Subcutaneous adipose tissue (tissue), 4 donors: ENCODE results near the gene UBA3. TPM values are rescaled to one million over a fixed set of nuclear protein-coding genes. Genes with fewer than 3 reads are reported as not detected.

Source experiments
- small RNA-seq: library from RNA; depleted of rRNA; stranded (forward); fragments of <200 nt; gene quantifications from one replicate; pipeline ENCODE3, GENCODE V24; 2016
- total RNA-seq, 4 donors: library from RNA; depleted of rRNA; stranded (reverse); fragments of >200 nt; gene quantifications; one replicate each; pipeline ENCODE4 v1.1.0, GENCODE V29; 2016
- TF ChIP-seq, protein P1 (sequence below): fragments of 450-650 bp; IDR thresholded peaks from one replicate; pipeline ENCODE4 v1.5.1; 2016; ENCODE audit warnings: low read depth, mild to moderate bottlenecking, control low read depth, antibody characterized with exemption, moderate library complexity

UBA3 gene
- total RNA-seq, 4 donors from 2014 or later = 51.8 to 97.5 (median 53.1) TPM

DNA sequence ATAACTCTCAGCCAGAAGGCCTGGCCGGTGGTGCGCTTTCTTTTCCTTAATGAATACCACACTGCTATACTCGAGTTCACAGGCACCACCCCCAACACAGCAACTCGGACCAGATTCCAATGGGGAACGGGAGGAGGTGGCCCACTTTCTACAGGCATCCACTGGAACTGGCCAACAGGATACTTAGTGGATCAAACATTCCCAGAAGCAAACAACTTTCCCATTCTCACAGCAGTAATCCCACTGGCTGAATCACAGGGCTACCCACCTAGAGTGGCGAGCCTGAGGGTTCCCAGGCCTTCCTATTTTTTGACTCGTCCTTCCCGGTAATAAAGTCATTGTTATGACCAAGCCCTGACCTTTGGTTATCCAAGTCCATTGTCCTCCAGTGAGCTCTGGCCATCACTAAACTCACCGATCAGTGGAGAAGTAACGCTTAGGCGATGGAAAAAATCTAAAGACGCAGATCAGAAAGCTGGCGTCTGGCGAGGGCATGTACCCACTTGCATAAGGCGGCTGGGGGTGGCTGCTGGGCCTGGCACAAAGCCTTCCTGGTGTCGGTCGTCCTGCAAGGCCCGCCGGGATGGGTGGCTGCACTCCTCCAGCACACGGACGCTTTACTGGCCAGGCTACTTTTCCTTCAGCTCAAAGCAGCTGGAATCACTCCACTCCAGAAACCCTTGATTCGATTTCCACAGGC is 67.9 kb downstream of the UBA3 start:
- TF ChIP-seq, protein P1, sequence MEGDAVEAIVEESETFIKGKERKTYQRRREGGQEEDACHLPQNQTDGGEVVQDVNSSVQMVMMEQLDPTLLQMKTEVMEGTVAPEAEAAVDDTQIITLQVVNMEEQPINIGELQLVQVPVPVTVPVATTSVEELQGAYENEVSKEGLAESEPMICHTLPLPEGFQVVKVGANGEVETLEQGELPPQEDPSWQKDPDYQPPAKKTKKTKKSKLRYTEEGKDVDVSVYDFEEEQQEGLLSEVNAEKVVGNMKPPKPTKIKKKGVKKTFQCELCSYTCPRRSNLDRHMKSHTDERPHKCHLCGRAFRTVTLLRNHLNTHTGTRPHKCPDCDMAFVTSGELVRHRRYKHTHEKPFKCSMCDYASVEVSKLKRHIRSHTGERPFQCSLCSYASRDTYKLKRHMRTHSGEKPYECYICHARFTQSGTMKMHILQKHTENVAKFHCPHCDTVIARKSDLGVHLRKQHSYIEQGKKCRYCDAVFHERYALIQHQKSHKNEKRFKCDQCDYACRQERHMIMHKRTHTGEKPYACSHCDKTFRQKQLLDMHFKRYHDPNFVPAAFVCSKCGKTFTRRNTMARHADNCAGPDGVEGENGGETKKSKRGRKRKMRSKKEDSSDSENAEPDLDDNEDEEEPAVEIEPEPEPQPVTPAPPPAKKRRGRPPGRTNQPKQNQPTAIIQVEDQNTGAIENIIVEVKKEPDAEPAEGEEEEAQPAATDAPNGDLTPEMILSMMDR = no peak

DNA sequence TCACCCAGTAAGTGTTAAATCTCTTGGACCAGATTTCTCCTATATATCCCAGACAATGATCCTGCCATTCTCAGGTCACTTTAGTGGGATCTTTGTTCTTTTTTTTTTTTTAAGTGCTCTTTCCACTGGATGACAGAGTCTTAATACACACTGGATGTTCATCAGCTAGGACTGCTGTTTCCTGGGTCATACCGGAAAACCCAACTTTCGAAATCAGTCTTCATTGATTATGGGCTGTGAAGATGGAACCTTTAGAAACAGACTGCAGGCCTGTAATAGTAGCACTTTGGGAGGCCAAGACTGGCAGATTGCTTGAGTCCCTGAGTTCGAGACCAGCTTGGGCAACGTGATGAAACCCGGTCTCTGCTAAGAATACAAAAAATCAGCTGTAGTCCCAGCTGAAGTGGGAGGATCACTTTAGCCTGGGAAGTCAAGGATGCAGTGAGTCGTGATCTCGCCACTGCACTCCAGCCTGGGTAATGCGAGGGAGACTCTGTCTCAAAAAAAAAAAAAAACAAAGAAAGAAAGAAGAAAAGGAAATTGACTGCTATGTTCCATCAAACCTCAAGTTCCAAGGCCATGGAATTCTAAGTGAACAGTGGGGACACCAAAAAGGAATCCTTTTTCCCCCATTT is 69.0 kb downstream of the UBA3 start:
- TF ChIP-seq, protein P1 = no peak

DNA sequence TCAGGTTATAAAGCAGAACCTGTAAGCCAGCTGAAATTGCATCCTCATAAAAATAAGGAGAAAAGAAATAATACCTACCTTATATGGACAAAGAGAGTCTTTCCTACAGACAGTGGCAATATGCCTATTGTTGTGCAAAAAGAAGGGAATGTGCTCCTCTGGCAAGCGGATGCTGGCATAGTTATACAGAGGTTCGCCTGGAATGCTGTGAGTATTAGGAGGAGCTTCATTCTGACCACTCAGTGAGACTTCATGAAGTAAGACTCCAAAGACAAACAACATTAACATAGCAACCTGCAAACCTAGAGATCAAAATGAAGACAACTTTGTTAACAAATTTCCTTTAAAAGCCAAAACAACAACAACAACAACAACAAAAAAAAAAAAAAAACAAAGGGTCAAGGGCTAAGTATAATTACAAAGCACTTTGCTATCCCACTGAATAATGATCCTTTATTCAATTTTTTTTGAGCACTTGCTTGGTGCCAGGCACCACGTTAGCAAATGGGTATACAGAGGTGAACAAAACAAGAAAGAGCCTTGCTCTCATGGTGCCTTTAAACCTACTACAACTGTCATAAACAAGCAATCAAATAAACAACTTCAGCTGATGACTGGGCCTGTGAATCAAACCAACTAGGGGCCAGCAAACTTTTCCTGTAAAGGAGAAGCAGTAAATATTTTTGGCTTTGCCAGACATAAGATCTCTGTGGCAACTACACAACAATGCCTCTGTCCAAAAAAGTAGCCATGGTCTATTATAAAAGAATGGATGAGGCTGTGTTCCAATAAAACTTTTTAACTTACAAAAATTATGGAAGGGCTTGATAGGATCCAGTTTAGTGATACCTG is 70.4 kb downstream of the UBA3 start:
- TF ChIP-seq, protein P1 = no peak

DNA sequence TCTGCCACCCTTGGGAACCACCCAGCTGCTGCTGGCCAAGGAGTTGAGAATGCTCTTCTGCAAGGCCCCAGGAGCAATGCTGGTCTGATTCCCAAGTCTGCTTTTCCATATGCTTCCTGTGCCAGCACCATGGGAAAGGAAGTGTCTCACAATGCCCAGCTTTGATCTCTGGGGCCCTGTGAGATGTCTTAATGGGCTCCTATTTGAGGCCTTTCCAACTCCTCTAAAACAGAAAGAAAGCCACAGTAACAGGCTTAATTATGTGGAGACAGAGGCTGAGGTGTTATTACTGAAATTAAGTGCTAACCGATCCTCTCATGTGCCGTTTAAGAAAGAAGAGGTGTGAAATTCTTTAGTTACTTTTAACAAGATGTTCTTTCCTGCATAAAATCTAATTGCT is 71.2 kb downstream of the UBA3 start:
- TF ChIP-seq, protein P1 = no peak

DNA sequence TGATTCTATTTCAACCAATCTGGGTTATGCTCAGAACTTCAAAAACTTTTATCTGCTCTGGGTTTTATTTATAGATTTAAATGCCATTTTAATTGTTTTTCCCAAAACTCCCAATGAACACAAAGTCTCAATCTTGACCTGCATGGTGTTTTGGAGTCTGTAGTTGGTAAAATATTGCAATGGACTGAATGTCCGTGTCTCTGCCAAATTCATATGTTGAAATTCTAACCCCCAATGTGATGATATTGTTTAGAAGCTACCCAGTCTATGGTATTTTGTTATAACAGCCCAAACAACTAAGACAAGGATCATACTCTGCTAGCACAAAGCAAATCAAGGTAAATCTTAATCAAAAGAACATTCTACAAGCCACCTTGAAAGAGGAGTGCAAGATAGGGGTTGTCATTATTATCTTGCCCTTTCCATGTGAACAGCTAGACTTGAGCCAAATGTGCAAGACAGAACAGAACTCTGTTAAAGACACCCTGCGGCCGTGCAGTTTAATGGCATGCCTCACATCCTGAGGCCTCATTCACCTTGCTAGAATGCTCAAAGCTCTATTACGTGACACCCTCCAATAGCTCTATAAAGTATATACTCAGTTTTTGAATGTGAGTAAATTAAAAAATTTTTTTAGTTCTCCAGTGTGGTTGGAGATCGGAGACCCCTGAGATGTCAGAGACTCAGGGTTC is 74.2 kb downstream of the UBA3 start:
- TF ChIP-seq, protein P1 = no peak

DNA sequence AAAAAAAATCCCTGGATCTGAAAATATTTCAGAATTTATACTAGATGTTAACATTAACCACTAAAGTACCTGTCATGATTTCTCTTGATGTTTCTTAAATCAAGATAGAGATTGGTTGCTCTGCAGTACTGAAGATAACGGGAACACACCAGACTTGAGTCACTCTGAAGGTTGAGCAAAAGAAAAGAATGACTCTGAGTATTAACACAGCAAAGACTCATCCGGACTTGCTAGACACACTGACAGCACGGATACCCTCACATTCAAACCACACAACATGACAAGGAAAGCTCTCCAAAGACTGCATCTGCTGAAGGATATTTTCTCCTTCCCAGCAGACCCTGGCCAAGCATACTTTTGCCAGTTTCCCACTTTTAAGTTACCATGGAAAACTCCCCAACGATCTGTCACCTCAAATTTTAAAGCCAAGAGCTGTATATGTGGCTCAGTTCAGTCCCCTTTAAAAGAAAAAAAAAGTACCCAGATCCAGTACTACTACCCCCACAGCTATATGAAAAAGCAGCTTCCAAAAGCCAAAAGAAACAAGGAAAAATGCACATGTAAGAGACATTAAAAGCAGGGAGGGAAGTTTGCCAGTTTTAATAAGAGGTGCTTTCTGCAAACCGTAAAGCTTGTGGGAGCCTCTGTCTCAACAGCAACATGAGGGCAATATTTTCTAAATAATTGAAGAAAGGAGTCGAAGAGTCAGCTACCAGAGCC is 74.9 kb downstream of the UBA3 start:
- TF ChIP-seq, protein P1 = no peak

Small RNA genes within 50 kb of the gene (small RNA-seq; reads per million reads assigned to genes)
- gene MIR3136 = not detected

Other genes starting within 250 kb of the UBA3 start
- not detected for gene TAFA4, start 147.8 kb downstream of the UBA3 start, total RNA-seq
- 10 to 100 TPM; 35.5 to 57.5 (median 41.5) TPM for gene EOGT, start 66.7 kb downstream of the UBA3 start, total RNA-seq
- gene TMF1, start 28.0 kb downstream of the UBA3 start, total RNA-seq = 10 to 100 TPM; 28.8 to 39.8 (median 36.3) TPM
- 100 to 1,000 TPM; 162 to 329 (median 264) TPM for gene ARL6IP5, start 4.6 kb upstream of the UBA3 start, total RNA-seq
- not detected for gene LMOD3, start 42.2 kb upstream of the UBA3 start, total RNA-seq